HepG2 (cell line): ENCODE measurements around the gene ALOX5AP. TPM values are rescaled to one million over a fixed set of nuclear protein-coding genes. Genes with fewer than 3 reads are reported as not detected.

Source experiments
- ATAC-seq: fragments of 200-7000 bp; cut with Tn5 transposase; 3 replicates; pipeline ENCODE4 v1.9.1; 2020; ENCODE audit warnings: mild to moderate bottlenecking, moderate library complexity
- BruUV-seq: library from RNA; stranded (reverse); fragments of 400-500 nt; replicated peaks from 2 replicates; lab custom pipeline; 2021; lab: Mats Ljungman, UMichigan
- CTCF ChIA-PET: fragments of 300-600 bp; formaldehyde crosslinking; extraction: SDS; loops from one replicate; lab custom pipeline; 2021; ENCODE audit warnings: low total read pairs, inconsistent platforms, low intra/inter-chr PET ratio; lab: Yijun Ruan, JAX
- POLR2A ChIA-PET: fragments of 350-600 bp; sonication (Branson Sonifier 250); formaldehyde crosslinking; loops from one replicate; lab custom pipeline; 2020; ENCODE audit warnings: antibody characterized with exemption, inconsistent platforms; lab: Yijun Ruan, JAX
- DNase-seq: peaks from one replicate; pipeline ENCODE4 v3.0.0-alpha.2; 2015; ENCODE audit warnings: low spot score
- FAIRE-seq: peaks from 3 replicates; lab custom pipeline; 2011; peaks lifted over from hg19 to GRCh38; lab: Jason Lieb, UNC
- H2AFZ ChIP-seq: one replicate; pipeline ENCODE4 v1.6.1; 2011; ENCODE audit warnings: low read length, inconsistent platforms
- H3K27ac ChIP-seq: fragments of 300-600 bp; 3 replicates; pipeline ENCODE4 v1.8.0; 2011; ENCODE audit warnings: mixed run types, mild to moderate bottlenecking, mixed read lengths, low read length, inconsistent platforms; ENCODE audit not compliant: insufficient read depth; ENCODE audit errors: extremely low read length
- H3K27me3 ChIP-seq, 2 experiments: fragments of 200-600 bp in 1 of 2; 2 replicates in 1 of 2; 3 replicates in 1 of 2; pipeline versions ENCODE4 v1.6.0 to v1.8.0; 2011; ENCODE audit warnings: low read length in 2 of 2, mild to moderate bottlenecking in 2 of 2, moderate library complexity in 2 of 2, inconsistent platforms in 1 of 2; ENCODE audit not compliant: insufficient read depth in 2 of 2, control insufficient read depth in 1 of 2
- H3K36me3 ChIP-seq, 2 experiments: fragments of 200-600 bp in 1 of 2; replicated peaks in 1 of 2; 2 replicates in 1 of 2; 3 replicates in 1 of 2; pipeline versions ENCODE4 v1.5.1 to v1.8.0; 2011; ENCODE audit warnings: low read length in 2 of 2, inconsistent platforms in 1 of 2; ENCODE audit not compliant: insufficient read depth in 2 of 2, control insufficient read depth in 1 of 2
- H3K4me1 ChIP-seq: 2 replicates; pipeline ENCODE4 v1.5.1; 2012; ENCODE audit warnings: low read length, inconsistent platforms; ENCODE audit not compliant: insufficient read depth
- H3K4me2 ChIP-seq: 2 replicates; pipeline ENCODE4 v1.6.0; 2011; ENCODE audit warnings: low read depth, low read length, inconsistent platforms
- H3K4me3 ChIP-seq, 3 experiments: fragments of 200-600 bp in 1 of 3; sonication (generic), shearing (Covaris generic) in 1 of 3; replicated peaks in 1 of 3; 2 replicates each; pipeline ENCODE4 v1.5.1; 2011 to 2016; ENCODE audit warnings: low read length in 3 of 3, inconsistent platforms in 2 of 3, low read depth in 2 of 3, mild to moderate bottlenecking in 2 of 3, control low read depth in 1 of 3, mixed read lengths in 1 of 3; ENCODE audit not compliant: insufficient read depth in 1 of 3
- H3K79me2 ChIP-seq: one replicate; pipeline ENCODE4 v1.6.1; 2011; ENCODE audit warnings: low read length, inconsistent platforms; ENCODE audit not compliant: insufficient read depth
- H3K9ac ChIP-seq: 2 replicates; pipeline ENCODE4 v1.6.0; 2011; ENCODE audit warnings: mild to moderate bottlenecking, low read depth, low read length, inconsistent platforms; ENCODE audit not compliant: insufficient read depth
- H3K9me3 ChIP-seq: 2 replicates; pipeline ENCODE4 v1.5.1; 2012; ENCODE audit warnings: mild to moderate bottlenecking, low read length
- H4K20me1 ChIP-seq: 2 replicates; pipeline ENCODE4 v1.6.0; 2011; ENCODE audit warnings: inconsistent platforms, mild to moderate bottlenecking, low read length, moderate library complexity; ENCODE audit not compliant: insufficient read depth
- ARHGAP35 ChIP-seq: sonication (generic); formaldehyde crosslinking; IDR thresholded peaks from 2 replicates; pipeline ENCODE4 v1.9.0; 2022; ENCODE audit warnings: mild to moderate bottlenecking, inconsistent platforms, moderate library complexity, missing genetic modification reagents, borderline replicate concordance
- HNRNPL ChIP-seq: fragments of 200-400 bp; formaldehyde crosslinking; IDR thresholded peaks from 2 replicates; pipeline ENCODE4 v1.6.1; 2017; ENCODE audit warnings: mild to moderate bottlenecking, low read depth, low read length
- MTF2 ChIP-seq: sonication (generic); formaldehyde crosslinking; IDR thresholded peaks from 2 replicates; pipeline ENCODE4 v1.5.0; 2020; ENCODE audit warnings: missing genetic modification reagents, borderline replicate concordance
- NR2C2 ChIP-seq: sonication (generic); formaldehyde crosslinking; IDR thresholded peaks from 2 replicates; pipeline ENCODE4 v1.4.0; 2020; ENCODE audit warnings: missing genetic modification reagents, mild to moderate bottlenecking, moderate library complexity, borderline replicate concordance
- POLR2G ChIP-seq: fragments of 200-400 bp; formaldehyde crosslinking; IDR thresholded peaks from 2 replicates; pipeline ENCODE4 v1.6.1; 2018; ENCODE audit warnings: mild to moderate bottlenecking, low read depth, low read length, moderate library complexity
- SNAPC2 ChIP-seq: sonication (generic); formaldehyde crosslinking; IDR thresholded peaks from 2 replicates; pipeline ENCODE4 v1.8.1; 2022; ENCODE audit warnings: mild to moderate bottlenecking, missing genetic modification reagents
- YEATS2 ChIP-seq: sonication (generic); formaldehyde crosslinking; IDR thresholded peaks from 2 replicates; pipeline ENCODE4 v1.4.0; 2020; ENCODE audit warnings: missing genetic modification reagents, borderline replicate concordance
- ZBTB7B ChIP-seq: sonication (generic); formaldehyde crosslinking; IDR thresholded peaks from 2 replicates; pipeline ENCODE4 v1.4.0; 2020; ENCODE audit warnings: missing genetic modification reagents
- ZNF432 ChIP-seq: sonication (generic); formaldehyde crosslinking; IDR thresholded peaks from 2 replicates; pipeline ENCODE4 v1.5.0; 2020; ENCODE audit warnings: missing genetic modification reagents, mild to moderate bottlenecking, borderline replicate concordance
- ZNF562 ChIP-seq: sonication (generic); formaldehyde crosslinking; IDR thresholded peaks from 2 replicates; pipeline ENCODE4 v1.8.0; 2022; ENCODE audit warnings: missing genetic modification reagents, borderline replicate concordance
- ZNF660 ChIP-seq: sonication (generic); formaldehyde crosslinking; IDR thresholded peaks from 2 replicates; pipeline ENCODE4 v1.5.1; 2020; ENCODE audit warnings: mild to moderate bottlenecking, low read depth, missing genetic modification reagents, borderline replicate concordance
- ZNF777 ChIP-seq: sonication (generic); formaldehyde crosslinking; IDR thresholded peaks from 2 replicates; pipeline ENCODE4 v1.4.0; 2020; ENCODE audit warnings: missing genetic modification reagents
- ZNF83 ChIP-seq: sonication (generic); formaldehyde crosslinking; IDR thresholded peaks from 2 replicates; pipeline ENCODE4 v1.4.0; 2020; ENCODE audit warnings: missing genetic modification reagents, mild to moderate bottlenecking, borderline replicate concordance
- WGBS: methylation state at CpG from one replicate; pipeline ENCODE4 v1.1.6; 2017; ENCODE audit warnings: low lambda C conversion rate; 5-methylcytosine and 5-hydroxymethylcytosine counted together
- in situ Hi-C: cut with HindIII; loops from 2 replicates; pipeline ENCODE4 v1.10.0; 2017; ENCODE audit warnings: low pct_unique_long_range_greater_than_20kb; ENCODE audit not compliant: extremely low pct_ligation_motif_present
- intact Hi-C: fragments of 100-400 bp; cut with micrococcal nuclease; formaldehyde crosslinking; loops from one replicate; pipeline ENCODE4 v1.10.0; 2022; ENCODE audit not compliant: unreplicated experiment
- polyA plus RNA-seq, 8 experiments: library from polyadenylated mRNA; depleted of rRNA in 3 of 8; stranded (reverse) in 7 of 8; unstranded in 1 of 8; fragments of >200 nt; fragmentation: Illumina TruSeq in 4 of 8; extraction: Trizol in 4 of 8; gene quantifications; 2 replicates each; pipeline versions ENCODE4 v1.2.1 to v1.2.3, GENCODE V29; 2011 to 2016; ENCODE audit warnings: low read depth in 4 of 8, missing spikeins in 1 of 8, mixed read lengths in 1 of 8; ENCODE audit not compliant: insufficient read depth in 1 of 8
- total RNA-seq, 5 experiments: library from RNA; depleted of rRNA; stranded (reverse); fragments of >200 nt; fragmentation: Illumina TruSeq; extraction: Trizol; gene quantifications; 2 replicates each; pipeline ENCODE4 v1.2.3, GENCODE V29; 2016; ENCODE audit warnings: low read depth in 1 of 5
- TF ChIP-seq, protein P1 (sequence below): sonication (generic); formaldehyde crosslinking; IDR thresholded peaks from 2 replicates; pipeline ENCODE4 v1.4.0; 2020; ENCODE audit warnings: mild to moderate bottlenecking, missing genetic modification reagents
- TF ChIP-seq, protein P2 (sequence below): sonication (generic); formaldehyde crosslinking; IDR thresholded peaks from 2 replicates; pipeline ENCODE4 v1.4.0; 2020; ENCODE audit warnings: low read depth, mild to moderate bottlenecking, missing genetic modification reagents
- TF ChIP-seq, protein P3 (sequence below): sonication (generic); formaldehyde crosslinking; IDR thresholded peaks from 2 replicates; pipeline ENCODE4 v1.5.1; 2020; ENCODE audit warnings: missing genetic modification reagents, mild to moderate bottlenecking, borderline replicate concordance

ALOX5AP gene
- total and polyA plus RNA-seq, 2 of the 13 experiments (the other 11 are each of a cell fraction or from before 2014, with no cell fraction given) = 0.97 to 1.2 TPM

DNA sequence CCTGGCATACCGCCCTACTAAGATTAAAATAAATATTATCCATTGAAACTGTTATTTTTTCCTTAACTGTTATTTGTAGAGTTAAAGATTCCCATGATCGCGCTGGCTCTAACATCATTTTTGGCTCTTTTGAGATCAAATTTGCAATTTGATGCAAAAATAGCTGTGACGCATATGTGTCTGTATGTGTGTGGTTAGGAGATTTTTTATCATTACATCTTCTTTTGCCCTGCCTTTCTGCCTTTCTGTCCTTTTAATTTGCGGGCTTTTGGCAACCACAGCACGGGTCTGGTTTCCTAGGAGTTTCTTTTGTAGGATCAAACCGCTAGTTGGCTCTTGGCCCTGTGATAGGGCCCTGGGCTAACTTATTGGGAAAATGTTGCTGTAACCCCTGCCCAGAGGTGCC lies 37.3 kb upstream of the ALOX5AP start:
- H3K4me2 ChIP-seq = no peak overlapping the region
- TF ChIP-seq, protein P1, sequence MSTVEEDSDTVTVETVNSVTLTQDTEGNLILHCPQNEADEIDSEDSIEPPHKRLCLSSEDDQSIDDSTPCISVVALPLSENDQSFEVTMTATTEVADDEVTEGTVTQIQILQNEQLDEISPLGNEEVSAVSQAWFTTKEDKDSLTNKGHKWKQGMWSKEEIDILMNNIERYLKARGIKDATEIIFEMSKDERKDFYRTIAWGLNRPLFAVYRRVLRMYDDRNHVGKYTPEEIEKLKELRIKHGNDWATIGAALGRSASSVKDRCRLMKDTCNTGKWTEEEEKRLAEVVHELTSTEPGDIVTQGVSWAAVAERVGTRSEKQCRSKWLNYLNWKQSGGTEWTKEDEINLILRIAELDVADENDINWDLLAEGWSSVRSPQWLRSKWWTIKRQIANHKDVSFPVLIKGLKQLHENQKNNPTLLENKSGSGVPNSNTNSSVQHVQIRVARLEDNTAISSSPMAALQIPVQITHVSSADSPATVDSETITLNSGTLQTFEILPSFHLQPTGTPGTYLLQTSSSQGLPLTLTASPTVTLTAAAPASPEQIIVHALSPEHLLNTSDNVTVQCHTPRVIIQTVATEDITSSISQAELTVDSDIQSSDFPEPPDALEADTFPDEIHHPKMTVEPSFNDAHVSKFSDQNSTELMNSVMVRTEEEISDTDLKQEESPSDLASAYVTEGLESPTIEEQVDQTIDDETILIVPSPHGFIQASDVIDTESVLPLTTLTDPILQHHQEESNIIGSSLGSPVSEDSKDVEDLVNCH (CRISPR knock-in tag) = no peak
- TF ChIP-seq ZBTB7B (CRISPR knock-in tag) (no peak), ARHGAP35 (CRISPR knock-in tag) (no peak), ZNF777 (no peak), HNRNPL (no peak), ZNF83 (CRISPR knock-in tag) (no peak), MTF2 (CRISPR knock-in tag) (no peak), ZNF660 (no peak), ZNF562 (no peak), SNAPC2 (CRISPR knock-in tag) (no peak), NR2C2 (CRISPR knock-in tag) (no peak), POLR2G (no peak), YEATS2 (no peak), ZNF432 (no peak)
- TF ChIP-seq, protein P2, sequence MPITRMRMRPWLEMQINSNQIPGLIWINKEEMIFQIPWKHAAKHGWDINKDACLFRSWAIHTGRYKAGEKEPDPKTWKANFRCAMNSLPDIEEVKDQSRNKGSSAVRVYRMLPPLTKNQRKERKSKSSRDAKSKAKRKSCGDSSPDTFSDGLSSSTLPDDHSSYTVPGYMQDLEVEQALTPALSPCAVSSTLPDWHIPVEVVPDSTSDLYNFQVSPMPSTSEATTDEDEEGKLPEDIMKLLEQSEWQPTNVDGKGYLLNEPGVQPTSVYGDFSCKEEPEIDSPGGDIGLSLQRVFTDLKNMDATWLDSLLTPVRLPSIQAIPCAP (CRISPR knock-in tag) = no peak
- TF ChIP-seq, protein P3, sequence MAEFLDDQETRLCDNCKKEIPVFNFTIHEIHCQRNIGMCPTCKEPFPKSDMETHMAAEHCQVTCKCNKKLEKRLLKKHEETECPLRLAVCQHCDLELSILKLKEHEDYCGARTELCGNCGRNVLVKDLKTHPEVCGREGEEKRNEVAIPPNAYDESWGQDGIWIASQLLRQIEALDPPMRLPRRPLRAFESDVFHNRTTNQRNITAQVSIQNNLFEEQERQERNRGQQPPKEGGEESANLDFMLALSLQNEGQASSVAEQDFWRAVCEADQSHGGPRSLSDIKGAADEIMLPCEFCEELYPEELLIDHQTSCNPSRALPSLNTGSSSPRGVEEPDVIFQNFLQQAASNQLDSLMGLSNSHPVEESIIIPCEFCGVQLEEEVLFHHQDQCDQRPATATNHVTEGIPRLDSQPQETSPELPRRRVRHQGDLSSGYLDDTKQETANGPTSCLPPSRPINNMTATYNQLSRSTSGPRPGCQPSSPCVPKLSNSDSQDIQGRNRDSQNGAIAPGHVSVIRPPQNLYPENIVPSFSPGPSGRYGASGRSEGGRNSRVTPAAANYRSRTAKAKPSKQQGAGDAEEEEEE = no peak
- FAIRE-seq (no peak), DNase-seq (no peak), ATAC-seq (no peak)
- H3K4me1 ChIP-seq = no peaks in the 10 kb centered on the region
- H3K27me3 ChIP-seq = peaks cover 0 to 23% of the 10 kb centered on the region in 2 experiments; a peak in 2 of 5 replicates
- H3K36me3 ChIP-seq = no peaks in the 10 kb centered on the region
- H2AFZ ChIP-seq = no peak overlapping the region
- no peaks in the 10 kb centered on the region for H4K20me1 ChIP-seq
- no TSS peak for BruUV-seq
- in situ Hi-C loops = no loop called here
- no peaks in the 10 kb centered on the region for H3K79me2 ChIP-seq
- CTCF ChIA-PET = no interaction called here
- intact Hi-C loops = no loop called here
- no peaks in the 10 kb centered on the region for H3K9me3 ChIP-seq
- H3K4me3 ChIP-seq = no peak overlapping the region
- 34% methylated on average over 7 of the region's 7 CpGs for WGBS
- no peak overlapping the region for H3K27ac ChIP-seq
- H3K9ac ChIP-seq = no peak overlapping the region
- POLR2A ChIA-PET = no interaction called here
